Measurements from ENCODE around the gene COL4A2. TPM values are rescaled to one million over a fixed set of nuclear protein-coding genes. Genes with fewer than 3 reads are reported as not detected.

Gene COL4A2
- total RNA-seq, 1 donor from 2014 or later: 290 TPM

GRCh38 chr13:110509971-110510786, 203.1 kb downstream of the COL4A2 start:
- DNase-seq (ENCODE audit: low read depth, low spot score): no peak

GRCh38 chr13:110511509-110512181, 204.6 kb downstream of the COL4A2 start:
- DNase-seq (ENCODE audit: low read depth, low spot score): no peak

GRCh38 chr13:110512198-110512740, 205.2 kb downstream of the COL4A2 start:
- DNase-seq (ENCODE audit: low read depth, low spot score): no peak

GRCh38 chr13:110516500-110516899, 209.4 kb downstream of the COL4A2 start:
- DNase-seq (ENCODE audit: low read depth, low spot score): no peak

GRCh38 chr13:110517505-110518225, 210.6 kb downstream of the COL4A2 start:
- no peak for DNase-seq (ENCODE audit: low read depth, low spot score)

- no peak for DNase-seq (ENCODE audit: low read depth, low spot score)
Observed at GRCh38 chr13:110518226-110518525, 211.1 kb downstream of the COL4A2 start.

- no peak for DNase-seq (ENCODE audit: low read depth, low spot score)
Observed at GRCh38 chr13:110518571-110518970, 211.5 kb downstream of the COL4A2 start.

GRCh38 chr13:110519046-110519445, 212.0 kb downstream of the COL4A2 start:
- DNase-seq (ENCODE audit: low read depth, low spot score): no peak

GRCh38 chr13:110519506-110519905, 212.4 kb downstream of the COL4A2 start:
- no peak for DNase-seq (ENCODE audit: low read depth, low spot score)

- no peak for DNase-seq (ENCODE audit: low read depth, low spot score)
Observed at GRCh38 chr13:110520431-110521295, 213.6 kb downstream of the COL4A2 start.

GRCh38 chr13:110521296-110521680, 214.2 kb downstream of the COL4A2 start:
- DNase-seq (ENCODE audit: low read depth, low spot score): no peak

GRCh38 chr13:110521946-110522345, 214.9 kb downstream of the COL4A2 start:
- DNase-seq (ENCODE audit: low read depth, low spot score): no peak

GRCh38 chr13:110522721-110523120, 215.6 kb downstream of the COL4A2 start:
- no peak for DNase-seq (ENCODE audit: low read depth, low spot score)

GRCh38 chr13:110523180-110523579, 216.1 kb downstream of the COL4A2 start:
- no peak for DNase-seq (ENCODE audit: low read depth, low spot score)

- no peak for DNase-seq (ENCODE audit: low read depth, low spot score)
Observed at GRCh38 chr13:110523838-110524540, 216.9 kb downstream of the COL4A2 start.

GRCh38 chr13:110524541-110525257, 217.6 kb downstream of the COL4A2 start:
- DNase-seq (ENCODE audit: low read depth, low spot score): no peak

GRCh38 chr13:110525328-110526319, 218.5 kb downstream of the COL4A2 start:
- no peak for DNase-seq (ENCODE audit: low read depth, low spot score)

- DNase-seq (ENCODE audit: low read depth, low spot score): no peak
Observed at GRCh38 chr13:110528371-110528770, 221.3 kb downstream of the COL4A2 start.

- DNase-seq (ENCODE audit: low read depth, low spot score): no peak
Observed at GRCh38 chr13:110528911-110529310, 221.8 kb downstream of the COL4A2 start.
